IMR-90 (cell line): ENCODE data around the gene ANO4. TPM values are rescaled to one million over a fixed set of nuclear protein-coding genes. Genes with fewer than 3 reads are reported as not detected.

Experiments
- ATAC-seq: fragments of 200-7000 bp; cut with Tn5 transposase; 2 replicates; pipeline ENCODE4 v1.9.1; 2020; ENCODE audit warnings: low read depth, mild to moderate bottlenecking, moderate library complexity
- BruUV-seq: library from RNA; stranded (reverse); fragments of 400-500 nt; replicated peaks from 2 replicates; lab custom pipeline; 2021; lab: Mats Ljungman, UMichigan
- CTCF ChIA-PET: fragments of 300-600 bp; formaldehyde crosslinking; extraction: SDS; loops from one replicate; lab custom pipeline; 2021; ENCODE audit warnings: antibody characterized with exemption; lab: Yijun Ruan, JAX
- POLR2A ChIA-PET: fragments of 300-600 bp; sonication (Branson Sonifier 250); formaldehyde crosslinking; loops from one replicate; lab custom pipeline; 2022; ENCODE audit warnings: antibody characterized with exemption; ENCODE audit not compliant: unreplicated experiment; lab: Charles Lee
- DNase-seq: peaks from one replicate; pipeline ENCODE4 v3.0.0; 2013
- H2AFZ ChIP-seq: replicated peaks from 2 replicates; pipeline ENCODE3; 2013; ENCODE audit warnings: low read length, mild to moderate bottlenecking; ENCODE audit not compliant: poor library complexity
- H2AK5ac ChIP-seq: 2 replicates; pipeline ENCODE4 v1.6.1; 2013; ENCODE audit warnings: low read depth, low read length, inconsistent platforms
- H2AK9ac ChIP-seq: replicated peaks from 2 replicates; pipeline ENCODE3; 2013; ENCODE audit warnings: mild to moderate bottlenecking, low read depth, low read length, moderate library complexity; ENCODE audit not compliant: poor library complexity
- H2BK120ac ChIP-seq: 2 replicates; pipeline ENCODE4 v1.6.1; 2013; ENCODE audit warnings: low read depth, low read length, inconsistent platforms
- H2BK15ac ChIP-seq: 3 replicates; pipeline ENCODE4 v1.6.1; 2013; ENCODE audit warnings: low read depth, low read length, inconsistent platforms
- H2BK20ac ChIP-seq: 2 replicates; pipeline ENCODE4 v1.6.1; 2013; ENCODE audit warnings: low read depth, mild to moderate bottlenecking, inconsistent platforms, low read length, moderate library complexity
- H2BK5ac ChIP-seq: 2 replicates; pipeline ENCODE4 v1.6.1; 2013; ENCODE audit warnings: mild to moderate bottlenecking, low read depth, low read length, inconsistent platforms; ENCODE audit not compliant: poor library complexity, severe bottlenecking
- H3K14ac ChIP-seq: replicated peaks from 2 replicates; pipeline ENCODE4 v1.6.1; 2013; ENCODE audit warnings: low read depth, low read length, inconsistent platforms
- H3K18ac ChIP-seq: 2 replicates; pipeline ENCODE4 v1.6.1; 2013; ENCODE audit warnings: low read depth, low read length, control low read depth
- H3K23ac ChIP-seq: 2 replicates; pipeline ENCODE4 v1.6.1; 2013; ENCODE audit warnings: low read depth, low read length, inconsistent platforms
- H3K27ac ChIP-seq: 2 replicates; pipeline ENCODE4 v1.5.1; 2013; ENCODE audit warnings: mild to moderate bottlenecking, control low read depth, low read length; ENCODE audit not compliant: insufficient read depth
- H3K27me3 ChIP-seq: 2 replicates; pipeline ENCODE4 v1.6.1; 2013; ENCODE audit warnings: low read length; ENCODE audit not compliant: control insufficient read depth, insufficient read depth
- H3K36me3 ChIP-seq: 2 replicates; pipeline ENCODE4 v1.6.1; 2013; ENCODE audit warnings: low read length, mixed read lengths; ENCODE audit not compliant: control insufficient read depth, insufficient read depth
- H3K4ac ChIP-seq: 2 replicates; pipeline ENCODE4 v1.6.1; 2013; ENCODE audit warnings: low read depth, low read length, inconsistent platforms
- H3K4me1 ChIP-seq: 2 replicates; pipeline ENCODE4 v1.6.1; 2013; ENCODE audit warnings: low read length, mixed read lengths; ENCODE audit not compliant: control insufficient read depth, insufficient read depth
- H3K4me2 ChIP-seq: 2 replicates; pipeline ENCODE4 v1.6.1; 2013; ENCODE audit warnings: low read depth, mild to moderate bottlenecking, control low read depth, low read length, moderate library complexity
- H3K4me3 ChIP-seq: 2 replicates; pipeline ENCODE4 v1.5.1; 2013; ENCODE audit warnings: low read depth, mild to moderate bottlenecking, control low read depth, low read length, moderate library complexity; ENCODE audit not compliant: insufficient read depth
- H3K56ac ChIP-seq: 2 replicates; pipeline ENCODE4 v1.6.1; 2013; ENCODE audit warnings: low read length, inconsistent platforms; ENCODE audit not compliant: insufficient read depth; ENCODE audit errors: extremely low read depth
- H3K79me1 ChIP-seq, 2 experiments: 2 replicates each; pipeline ENCODE4 v1.6.1; 2013; ENCODE audit warnings: low read length in 2 of 2, inconsistent platforms in 1 of 2, low read depth in 1 of 2
- H3K9ac ChIP-seq: 2 replicates; pipeline ENCODE4 v1.6.1; 2013; ENCODE audit warnings: low read depth, low read length, control low read depth
- H3K9me1 ChIP-seq: 2 replicates; pipeline ENCODE4 v1.6.1; 2013; ENCODE audit warnings: low read length, inconsistent platforms; ENCODE audit not compliant: insufficient read depth
- H3K9me3 ChIP-seq: 2 replicates; pipeline ENCODE4 v1.6.1; 2013; ENCODE audit warnings: low read length; ENCODE audit not compliant: control insufficient read depth, insufficient read depth
- H4K20me1 ChIP-seq: 2 replicates; pipeline ENCODE4 v1.6.1; 2013; ENCODE audit warnings: low read length, inconsistent platforms; ENCODE audit not compliant: insufficient read depth
- H4K5ac ChIP-seq: 2 replicates; pipeline ENCODE4 v1.6.1; 2013; ENCODE audit warnings: mild to moderate bottlenecking, low read depth, low read length, control low read depth
- H4K8ac ChIP-seq, 2 experiments: 2 replicates each; pipeline ENCODE4 v1.6.1; 2013; ENCODE audit warnings: low read depth in 2 of 2, low read length in 2 of 2, control low read depth in 1 of 2, inconsistent platforms in 1 of 2
- H4K91ac ChIP-seq: 2 replicates; pipeline ENCODE4 v1.6.1; 2013; ENCODE audit warnings: low read depth, low read length, inconsistent platforms; ENCODE audit not compliant: insufficient read depth
- BHLHE40 ChIP-seq: fragments of 150-350 bp; IDR thresholded peaks from 2 replicates; pipeline ENCODE4 v1.6.1; 2016; ENCODE audit warnings: mild to moderate bottlenecking, low read depth, low read length
- CEBPB ChIP-seq: IDR thresholded peaks from 2 replicates; pipeline ENCODE4 v1.6.1; 2012; ENCODE audit warnings: low read depth, low read length, improper control_type of control experiment
- MAZ ChIP-seq: IDR thresholded peaks from 2 replicates; pipeline ENCODE4 v1.6.1; 2012; ENCODE audit warnings: low read depth, mild to moderate bottlenecking, low read length, improper control_type of control experiment, moderate library complexity, borderline replicate concordance
- RFX5 ChIP-seq: IDR thresholded peaks from 2 replicates; pipeline ENCODE4 v1.8.0; 2012; ENCODE audit warnings: low read depth, mild to moderate bottlenecking, low read length, moderate library complexity
- SMC3 ChIP-seq: fragments of 150-350 bp; IDR thresholded peaks from 2 replicates; pipeline ENCODE4 v1.6.1; 2016; ENCODE audit warnings: low read depth, mild to moderate bottlenecking, antibody characterized with exemption, low read length, moderate library complexity
- WGBS, 2 experiments: methylation state at CpG; one replicate each; pipeline versions ENCODE4 v1.1.5 to v1.1.7; 2013; ENCODE audit warnings: missing lambda C conversion rate in 2 of 2; ENCODE audit not compliant: insufficient read length in 1 of 2; ENCODE audit errors: extremely low coverage in 2 of 2; 5-methylcytosine and 5-hydroxymethylcytosine counted together
- dilution Hi-C: fragments of 300-500 bp; cut with HindIII; formaldehyde crosslinking; loops from one replicate; pipeline ENCODE4 v1.14.3; 2018; ENCODE audit warnings: low sequenced_read_pairs; ENCODE audit not compliant: unreplicated experiment
- in situ Hi-C: fragments of 300-500 bp; cut with MboI; formaldehyde crosslinking; loops from 3 replicates; pipeline ENCODE4 v1.14.3; 2019; ENCODE audit warnings: low sequenced_read_pairs, inconsistent platforms, mixed read lengths
- intact Hi-C: fragments of 100-400 bp; cut with micrococcal nuclease; formaldehyde crosslinking; loops from 2 replicates; pipeline ENCODE4 v1.10.0; 2022
- polyA plus RNA-seq, 3 experiments: library from polyadenylated mRNA; depleted of rRNA; stranded (reverse); fragments of >200 nt; gene quantifications; 2 replicates each; pipeline ENCODE4 v1.2.3, GENCODE V29; 2012; ENCODE audit warnings: low replicate concordance in 1 of 3
- total RNA-seq: library from RNA; depleted of rRNA; stranded (reverse); fragments of >200 nt; gene quantifications from 2 replicates; pipeline ENCODE4 v1.2.3, GENCODE V29; 2012
- TF ChIP-seq, protein P1 (sequence below): fragments of 150-350 bp; IDR thresholded peaks from 2 replicates; pipeline ENCODE4 v1.6.1; 2016; ENCODE audit warnings: low read depth, mild to moderate bottlenecking, low read length, moderate library complexity, borderline replicate concordance
- TF ChIP-seq, protein P2 (sequence below): conservative IDR thresholded peaks from 2 replicates; pipeline ENCODE4 v1.5.1; 2012; ENCODE audit warnings: mild to moderate bottlenecking, low read depth, low read length, improper control_type of control experiment

ANO4 gene
- total and polyA plus RNA-seq, 2 of the 4 experiments (the other 2 are of a cell fraction): 4.7 to 10.2 TPM

DNA sequence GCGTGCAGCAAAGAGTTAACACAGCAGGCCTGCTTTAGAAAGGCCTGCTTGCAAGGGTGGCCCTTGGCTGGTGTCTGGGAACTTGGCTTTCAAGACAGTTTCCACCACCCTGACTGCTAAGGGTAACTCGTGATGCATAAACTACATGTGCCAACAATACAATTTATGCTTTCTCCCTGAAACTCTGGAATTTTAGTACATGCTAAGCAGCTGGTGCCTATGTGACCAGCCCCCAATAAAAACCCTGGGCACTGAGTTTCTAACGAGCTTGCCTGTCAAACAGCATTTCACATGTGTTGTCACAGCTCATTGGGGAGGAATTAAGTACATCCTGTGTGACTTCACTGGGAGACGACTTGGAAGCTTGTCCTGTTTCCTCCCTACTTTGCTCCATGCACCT lies 282.3 kb downstream of the ANO4 start:
- Histone ChIP-seq H4K8ac (peak overlapping the region in 1 of 2 experiments; percentile 55; a peak in 3 of 4 replicates), H4K20me1 (no peaks in the 10 kb centered on the region), H3K9me1 (peaks cover 6% of the 10 kb centered on the region; the same call in 1 of the 2 replicates), H3K36me3 (peaks cover 11% of the 10 kb centered on the region), H3K18ac (peak overlapping the region; percentile 28; the same call in 1 of the 2 replicates), H3K23ac (no peak overlapping the region), H3K9ac (peak overlapping the region; percentile 25; the same call in 1 of the 2 replicates), H4K5ac (peak overlapping the region; percentile 39; the same call in 1 of the 2 replicates), H2AK5ac (no peak overlapping the region), H2AFZ (peak overlapping the region; percentile 1), H3K79me1 (no peaks in the 10 kb centered on the region), H3K4me1 (peaks cover 7% of the 10 kb centered on the region), H2BK15ac (no peak overlapping the region), H2BK20ac (no peak overlapping the region), H2BK120ac (no peak overlapping the region), H4K91ac (peak overlapping the region; percentile 42; the same call in 1 of the 2 replicates), H2BK5ac (peak overlapping the region; percentile 32), H3K27ac (peak overlapping the region; percentile 2; the same call in 1 of the 2 replicates), H3K56ac (no peak overlapping the region), H3K27me3 (no peaks in the 10 kb centered on the region), H3K4me2 (no peak overlapping the region), H2AK9ac (no peak overlapping the region), H3K14ac (no peak overlapping the region; the same call in 1 of the 2 replicates), H3K4ac (no peak overlapping the region), H3K4me3 (no peak overlapping the region), H3K9me3 (no peaks in the 10 kb centered on the region)
- DNase-seq (peak; percentile 29), ATAC-seq (peak; percentile 65)
- CTCF ChIA-PET: interaction anchor here (1.3 kb wide), 1 partner anchor 250 kb away, joined by 3 read pairs; no protein-coding TSS in a partner anchor
- dilution Hi-C loops (no loop called here), intact Hi-C loops (no loop called here), in situ Hi-C loops (no loop called here)
- TF ChIP-seq, protein P1, sequence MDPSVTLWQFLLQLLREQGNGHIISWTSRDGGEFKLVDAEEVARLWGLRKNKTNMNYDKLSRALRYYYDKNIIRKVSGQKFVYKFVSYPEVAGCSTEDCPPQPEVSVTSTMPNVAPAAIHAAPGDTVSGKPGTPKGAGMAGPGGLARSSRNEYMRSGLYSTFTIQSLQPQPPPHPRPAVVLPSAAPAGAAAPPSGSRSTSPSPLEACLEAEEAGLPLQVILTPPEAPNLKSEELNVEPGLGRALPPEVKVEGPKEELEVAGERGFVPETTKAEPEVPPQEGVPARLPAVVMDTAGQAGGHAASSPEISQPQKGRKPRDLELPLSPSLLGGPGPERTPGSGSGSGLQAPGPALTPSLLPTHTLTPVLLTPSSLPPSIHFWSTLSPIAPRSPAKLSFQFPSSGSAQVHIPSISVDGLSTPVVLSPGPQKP: no peak
- TF ChIP-seq MAZ (no peak), CEBPB (no peak), RFX5 (no peak), BHLHE40 (no peak), SMC3 (no peak)
- TF ChIP-seq, protein P2, sequence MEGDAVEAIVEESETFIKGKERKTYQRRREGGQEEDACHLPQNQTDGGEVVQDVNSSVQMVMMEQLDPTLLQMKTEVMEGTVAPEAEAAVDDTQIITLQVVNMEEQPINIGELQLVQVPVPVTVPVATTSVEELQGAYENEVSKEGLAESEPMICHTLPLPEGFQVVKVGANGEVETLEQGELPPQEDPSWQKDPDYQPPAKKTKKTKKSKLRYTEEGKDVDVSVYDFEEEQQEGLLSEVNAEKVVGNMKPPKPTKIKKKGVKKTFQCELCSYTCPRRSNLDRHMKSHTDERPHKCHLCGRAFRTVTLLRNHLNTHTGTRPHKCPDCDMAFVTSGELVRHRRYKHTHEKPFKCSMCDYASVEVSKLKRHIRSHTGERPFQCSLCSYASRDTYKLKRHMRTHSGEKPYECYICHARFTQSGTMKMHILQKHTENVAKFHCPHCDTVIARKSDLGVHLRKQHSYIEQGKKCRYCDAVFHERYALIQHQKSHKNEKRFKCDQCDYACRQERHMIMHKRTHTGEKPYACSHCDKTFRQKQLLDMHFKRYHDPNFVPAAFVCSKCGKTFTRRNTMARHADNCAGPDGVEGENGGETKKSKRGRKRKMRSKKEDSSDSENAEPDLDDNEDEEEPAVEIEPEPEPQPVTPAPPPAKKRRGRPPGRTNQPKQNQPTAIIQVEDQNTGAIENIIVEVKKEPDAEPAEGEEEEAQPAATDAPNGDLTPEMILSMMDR: no peak
- no CpG with 5 or more reads among the region's 4 CpGs for WGBS, 2 experiments
- BruUV-seq: no TSS peak
- POLR2A ChIA-PET: no interaction called here
